HL-60 (cell line): ENCODE results near the gene SLC26A1.

ENCODE experiments used
- CTCF ChIP-seq: IDR thresholded peaks from one replicate; pipeline ENCODE4 v1.5.1; 2011; ENCODE audit warnings: low read length, control low read depth, inconsistent platforms; ENCODE audit not compliant: insufficient read depth
- POLR2AphosphoS5 ChIP-seq: IDR thresholded peaks from 2 replicates; pipeline ENCODE4 v1.6.1; 2012; ENCODE audit warnings: low read depth
- REST ChIP-seq: IDR thresholded peaks from 2 replicates; pipeline ENCODE4 v1.6.1; 2012; ENCODE audit warnings: low read depth; ENCODE audit not compliant: insufficient replicate concordance

GRCh38 chr4:958314-958665 is 34.9 kb downstream of the SLC26A1 start:
- TF ChIP-seq CTCF (no peak), POLR2AphosphoS5 (no peak), REST (no peak)
